Measurements from ENCODE around the gene SGCD. TPM values are rescaled to one million over a fixed set of nuclear protein-coding genes. Genes with fewer than 3 reads are reported as not detected.

SGCD gene
- total RNA-seq, 2 experiments from 2014 or later, result not detected

- no peaks in the 10 kb centered on the region for H3K9me3 Mint-ChIP-seq
- no peak overlapping the region for H3K27ac ChIP-seq (ENCODE audit: low read depth in 1 of 2, low read length in 2 of 2)
- TF ChIP-seq CTCF (IDR thresholded peaks at IDR 0.05), result no peak
- H3K36me3 Mint-ChIP-seq (ENCODE audit: low read depth), result no peaks in the 10 kb centered on the region
- H3K4me1 ChIP-seq (ENCODE audit: insufficient read depth, low read length), result no peaks in the 10 kb centered on the region
- no peak for DNase-seq
- peaks cover 42% of the 10 kb centered on the region for H3K27me3 Mint-ChIP-seq
- no peak overlapping the region for H3K4me3 ChIP-seq (ENCODE audit: low read length)
- no peak overlapping the region for H3K4me3 Mint-ChIP-seq
- H3K36me3 ChIP-seq (ENCODE audit: insufficient read depth, low read length), result no peaks in the 10 kb centered on the region
- H3K27ac Mint-ChIP-seq, result no peak overlapping the region
- H3K4me1 Mint-ChIP-seq (ENCODE audit: low read depth), result no peaks in the 10 kb centered on the region
- no peaks in the 10 kb centered on the region for H3K9me3 ChIP-seq (ENCODE audit: control insufficient read depth in 1 of 2, insufficient read depth in 1 of 2, low read length in 2 of 2)
- H3K27me3 ChIP-seq (ENCODE audit: control insufficient read depth in 1 of 2, insufficient read depth in 2 of 2, low read length in 2 of 2), result peaks cover 0 to 6% of the 10 kb centered on the region in 2 experiments
- no peak for ATAC-seq (ENCODE audit: poor library complexity)
- ChIA-PET POLR2A (interaction anchor here (0.6 kb wide), 1 partner anchor 990 kb away, joined by 3 read pairs; no protein-coding TSS in a partner anchor), CTCF (no interaction called here)
- intact Hi-C loops (cut with DNase I, micrococcal nuclease), result no loop called here
These were observed 364.6 kb downstream of the SGCD start for GRCh38 chr5:156691572-156691971.

GRCh38 chr5:156693113-156693512 is 366.1 kb downstream of the SGCD start:
- Mint-ChIP-seq H3K27ac (no peak overlapping the region), H3K9me3 (no peaks in the 10 kb centered on the region), H3K4me1 (ENCODE audit: low read depth) (no peaks in the 10 kb centered on the region), H3K27me3 (peaks cover 33% of the 10 kb centered on the region), H3K4me3 (no peak overlapping the region), H3K36me3 (ENCODE audit: low read depth) (no peaks in the 10 kb centered on the region)
- no peaks in the 10 kb centered on the region for H3K4me1 ChIP-seq (ENCODE audit: insufficient read depth, low read length)
- DNase-seq (no peak), ATAC-seq (ENCODE audit: poor library complexity) (no peak)
- intact Hi-C loops (cut with DNase I, micrococcal nuclease), result no loop called here
- POLR2A ChIA-PET, result no interaction called here
- no peak overlapping the region for H3K4me3 ChIP-seq (ENCODE audit: low read length)
- TF ChIP-seq CTCF (IDR thresholded peaks at IDR 0.05), result no peak
- H3K9me3 ChIP-seq (ENCODE audit: control insufficient read depth in 1 of 2, insufficient read depth in 1 of 2, low read length in 2 of 2), result no peaks in the 10 kb centered on the region
- H3K27me3 ChIP-seq (ENCODE audit: control insufficient read depth in 1 of 2, insufficient read depth in 2 of 2, low read length in 2 of 2), result peaks cover 0 to 6% of the 10 kb centered on the region in 2 experiments
- CTCF ChIA-PET, result no interaction called here
- H3K27ac ChIP-seq (ENCODE audit: low read depth in 1 of 2, low read length in 2 of 2), result no peak overlapping the region
- H3K36me3 ChIP-seq (ENCODE audit: insufficient read depth, low read length), result no peaks in the 10 kb centered on the region

DNA sequence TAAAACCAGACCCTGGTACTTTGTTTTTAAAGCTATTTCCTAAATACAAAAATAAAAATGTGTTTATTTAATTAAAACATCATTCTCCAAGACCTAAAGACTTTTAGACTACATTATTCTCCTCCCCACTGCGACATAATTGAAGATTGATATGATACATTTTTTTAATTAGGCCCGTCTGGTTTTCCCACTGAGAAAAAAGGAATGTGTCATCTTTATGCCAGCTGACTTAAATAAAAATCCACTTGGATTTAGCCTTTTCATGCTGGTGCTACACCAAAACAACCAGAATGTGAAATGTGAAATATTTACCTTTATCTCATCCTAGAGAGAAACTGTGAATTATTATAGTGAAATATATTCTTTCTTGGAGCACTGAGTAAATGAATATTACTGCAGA is 367.6 kb downstream of the SGCD start:
- H3K27ac ChIP-seq (ENCODE audit: low read depth in 1 of 2, low read length in 2 of 2), result no peak overlapping the region
- H3K27me3 Mint-ChIP-seq, result peaks cover 26% of the 10 kb centered on the region
- POLR2A ChIA-PET, result no interaction called here

More for the DNA sequence above, 367.6 kb downstream of the SGCD start:
- no peaks in the 10 kb centered on the region for H3K4me1 ChIP-seq (ENCODE audit: insufficient read depth, low read length)
- no peaks in the 10 kb centered on the region for H3K27me3 ChIP-seq (ENCODE audit: control insufficient read depth in 1 of 2, insufficient read depth in 2 of 2, low read length in 2 of 2)
- Mint-ChIP-seq H3K4me3 (no peak overlapping the region), H3K9me3 (no peaks in the 10 kb centered on the region), H3K36me3 (ENCODE audit: low read depth) (no peaks in the 10 kb centered on the region), H3K27ac (no peak overlapping the region), H3K4me1 (ENCODE audit: low read depth) (no peaks in the 10 kb centered on the region)
- DNase-seq (no peak), ATAC-seq (ENCODE audit: poor library complexity) (no peak)
- no peaks in the 10 kb centered on the region for H3K36me3 ChIP-seq (ENCODE audit: insufficient read depth, low read length)
- TF ChIP-seq CTCF (IDR thresholded peaks at IDR 0.05), result no peak
- H3K9me3 ChIP-seq (ENCODE audit: control insufficient read depth in 1 of 2, insufficient read depth in 1 of 2, low read length in 2 of 2), result no peaks in the 10 kb centered on the region
- no peak overlapping the region for H3K4me3 ChIP-seq (ENCODE audit: low read length)
- CTCF ChIA-PET, result no interaction called here
- intact Hi-C loops (cut with DNase I, micrococcal nuclease), result no loop called here

Data from CD4-positive, alpha-beta T cell (primary cell).